Smooth muscle cell of the brain vasculature (primary cell): ENCODE results near the gene VAV3.
A peak's percentile ranks its signal among the peaks of the same experiment; 100 is the strongest.
"Not testable (repeated sequence)": the region's sequence is repeated elsewhere in the genome, so short reads cannot be mapped to it uniquely, and the experiment has no call there.

ENCODE experiments used
- DNase-seq: peaks from one replicate; pipeline ENCODE4 v3.0.0-alpha.2; 2012; ENCODE audit warnings: low read depth, low spot score

The VAV3 gene

GRCh38 chr1:107965110-107965991 is at the start of gene VAV3:
Gene VAV3, minus strand, starts transcription at chr1:107965180. Its CDS starts 311 bp downstream, at chr1:107964869.
- DNase-seq: peak; percentile 23

GRCh38 chr1:108012553-108012952 is 47.6 kb upstream of the VAV3 start:
- DNase-seq: no peak

GRCh38 chr1:108011295-108011694 is 46.3 kb upstream of the VAV3 start:
- no peak for DNase-seq

- DNase-seq: no peak
These were observed 45.6 kb upstream of the VAV3 start for GRCh38 chr1:108010581-108010980.

GRCh38 chr1:108009603-108010195 is 44.7 kb upstream of the VAV3 start:
- no peak for DNase-seq

GRCh38 chr1:108007531-108007930 is 42.6 kb upstream of the VAV3 start:
- no peak for DNase-seq

GRCh38 chr1:108007070-108007469 is 42.1 kb upstream of the VAV3 start:
- no peak for DNase-seq

GRCh38 chr1:108004919-108005318 is 39.9 kb upstream of the VAV3 start:
- DNase-seq: not testable (repeated sequence)

- peak; percentile 90 for DNase-seq
These were observed 35.7 kb upstream of the VAV3 start for GRCh38 chr1:108000620-108001111.

- no peak for DNase-seq
These were observed 35.2 kb upstream of the VAV3 start for GRCh38 chr1:108000184-108000583.

- no peak for DNase-seq
These were observed 32.9 kb upstream of the VAV3 start for GRCh38 chr1:107997866-107998265.

GRCh38 chr1:107993920-107994319 is 28.9 kb upstream of the VAV3 start:
- DNase-seq: no peak

GRCh38 chr1:107992347-107992746 is 27.4 kb upstream of the VAV3 start:
- no peak for DNase-seq

GRCh38 chr1:107991371-107992066 is 26.5 kb upstream of the VAV3 start:
- DNase-seq: no peak

- no peak for DNase-seq
These were observed 25.6 kb upstream of the VAV3 start for GRCh38 chr1:107990606-107991005.

- no peak for DNase-seq
These were observed 16.3 kb upstream of the VAV3 start for GRCh38 chr1:107981277-107981676.

- no peak for DNase-seq
These were observed 14.9 kb upstream of the VAV3 start for GRCh38 chr1:107979926-107980325.

GRCh38 chr1:107979088-107979487 is 14.1 kb upstream of the VAV3 start:
- DNase-seq: no peak

GRCh38 chr1:107976836-107977235 is 11.9 kb upstream of the VAV3 start:
- DNase-seq: no peak

- no peak for DNase-seq
These were observed 11.5 kb upstream of the VAV3 start for GRCh38 chr1:107976431-107976830.

- no peak for DNase-seq
These were observed 10.9 kb upstream of the VAV3 start for GRCh38 chr1:107975851-107976250.

GRCh38 chr1:107974090-107974489 is 9.1 kb upstream of the VAV3 start:
- no peak for DNase-seq
